ENCODE measurements around the gene C3orf80. TPM values are rescaled to one million over a fixed set of nuclear protein-coding genes. Genes with fewer than 3 reads are reported as not detected.
"Not testable (repeated sequence)": the region's sequence is repeated elsewhere in the genome, so short reads cannot be mapped to it uniquely, and the experiment has no call there.

C3orf80 gene
- total and polyA plus RNA-seq, 4 donors: 0.23 to 3.3 (median 0.84) TPM

- Histone ChIP-seq H3K4me1 (ENCODE audit: control insufficient read depth in 5 of 5, insufficient read depth in 5 of 5, low read length in 5 of 5) (no peaks in the 10 kb centered on the region), H3K27ac (ENCODE audit: low read depth in 1 of 2, low read length in 1 of 2) (no peak overlapping the region), H3K9me3 (ENCODE audit: control insufficient read depth in 4 of 4, insufficient read depth in 3 of 4, low read length in 3 of 4) (peaks cover 0 to 2% (median 0%) of the 10 kb centered on the region in 4 donors), H3K27me3 (ENCODE audit: control insufficient read depth in 3 of 3, insufficient read depth in 3 of 3, low read length in 2 of 3) (no peaks in the 10 kb centered on the region), H3K4me3 (no peak overlapping the region), H3K9ac (ENCODE audit: insufficient read depth in 1 of 2, low read length in 2 of 2) (no peak overlapping the region), H3K36me3 (ENCODE audit: control insufficient read depth in 4 of 4, insufficient read depth in 4 of 4, low read length in 4 of 4) (no peaks in the 10 kb centered on the region)
- ATAC-seq (ENCODE audit: insufficient read depth, low FRiP score): no peak
- no peak for DNase-seq
- no peak for TF ChIP-seq CTCF (IDR thresholded peaks at IDR 0.05; ENCODE audit: control extremely low read depth, extremely low read depth)
Measured at GRCh38 chr3:160195106-160195505, 30.1 kb upstream of the C3orf80 start.

GRCh38 chr3:160196511-160197104, 28.6 kb upstream of the C3orf80 start:
- Histone ChIP-seq H3K4me1 (ENCODE audit: control insufficient read depth in 5 of 5, insufficient read depth in 5 of 5, low read length in 5 of 5) (no peaks in the 10 kb centered on the region), H3K27ac (ENCODE audit: low read depth in 1 of 2, low read length in 1 of 2) (no peak overlapping the region), H3K36me3 (ENCODE audit: control insufficient read depth in 4 of 4, insufficient read depth in 4 of 4, low read length in 4 of 4) (no peaks in the 10 kb centered on the region), H3K9ac (ENCODE audit: insufficient read depth in 1 of 2, low read length in 2 of 2) (no peak overlapping the region), H3K27me3 (ENCODE audit: control insufficient read depth in 3 of 3, insufficient read depth in 3 of 3, low read length in 2 of 3) (no peaks in the 10 kb centered on the region), H3K9me3 (ENCODE audit: control insufficient read depth in 4 of 4, insufficient read depth in 3 of 4, low read length in 3 of 4) (peaks cover 0 to 2% (median 0%) of the 10 kb centered on the region in 4 donors), H3K4me3 (no peak overlapping the region)
- WGBS, 2 donors: 81 to 89% methylated on average over 9 of the region's 9 CpGs
- no peak for TF ChIP-seq CTCF (IDR thresholded peaks at IDR 0.05; ENCODE audit: control extremely low read depth, extremely low read depth)
- ATAC-seq (ENCODE audit: insufficient read depth, low FRiP score) (no peak), DNase-seq (no peak)

- DNase-seq (no peak), ATAC-seq (ENCODE audit: insufficient read depth, low FRiP score) (no peak)
- Histone ChIP-seq H3K36me3 (ENCODE audit: control insufficient read depth in 4 of 4, insufficient read depth in 4 of 4, low read length in 4 of 4) (no peaks in the 10 kb centered on the region), H3K4me1 (ENCODE audit: control insufficient read depth in 5 of 5, insufficient read depth in 5 of 5, low read length in 5 of 5) (no peaks in the 10 kb centered on the region), H3K9me3 (ENCODE audit: control insufficient read depth in 4 of 4, insufficient read depth in 3 of 4, low read length in 3 of 4) (peaks cover 0 to 2% (median 0%) of the 10 kb centered on the region in 4 donors), H3K4me3 (no peak overlapping the region), H3K9ac (ENCODE audit: insufficient read depth in 1 of 2, low read length in 2 of 2) (no peak overlapping the region), H3K27ac (ENCODE audit: low read depth in 1 of 2, low read length in 1 of 2) (no peak overlapping the region), H3K27me3 (ENCODE audit: control insufficient read depth in 3 of 3, insufficient read depth in 3 of 3, low read length in 2 of 3) (no peaks in the 10 kb centered on the region)
- no peak for TF ChIP-seq CTCF (IDR thresholded peaks at IDR 0.05; ENCODE audit: control extremely low read depth, extremely low read depth)
- 97% methylated on average over 3 of the region's 3 CpGs for WGBS, 2 donors
Measured at GRCh38 chr3:160199108-160199507, 26.1 kb upstream of the C3orf80 start.

- Histone ChIP-seq H3K27me3 (ENCODE audit: control insufficient read depth in 3 of 3, insufficient read depth in 3 of 3, low read length in 2 of 3) (no peaks in the 10 kb centered on the region), H3K36me3 (ENCODE audit: control insufficient read depth in 4 of 4, insufficient read depth in 4 of 4, low read length in 4 of 4) (no peaks in the 10 kb centered on the region), H3K27ac (ENCODE audit: low read depth in 1 of 2, low read length in 1 of 2) (no peak overlapping the region), H3K4me1 (ENCODE audit: control insufficient read depth in 5 of 5, insufficient read depth in 5 of 5, low read length in 5 of 5) (no peaks in the 10 kb centered on the region), H3K9ac (ENCODE audit: insufficient read depth in 1 of 2, low read length in 2 of 2) (no peak overlapping the region), H3K4me3 (no peak overlapping the region), H3K9me3 (ENCODE audit: control insufficient read depth in 4 of 4, insufficient read depth in 3 of 4, low read length in 3 of 4) (peaks cover 0 to 2% (median 0%) of the 10 kb centered on the region in 4 donors)
- no peak for TF ChIP-seq CTCF (IDR thresholded peaks at IDR 0.05; ENCODE audit: control extremely low read depth, extremely low read depth)
- ATAC-seq (ENCODE audit: insufficient read depth, low FRiP score) (no peak), DNase-seq (no peak)
- 93 to 96% methylated on average over 1 of the region's 1 CpG for WGBS, 2 donors
Measured at GRCh38 chr3:160200353-160200752, 24.9 kb upstream of the C3orf80 start.

- WGBS, 2 donors: 71 to 75% methylated on average over 5 of the region's 5 CpGs
Measured at GRCh38 chr3:160204396-160205011, 20.7 kb upstream of the C3orf80 start.

More at GRCh38 chr3:160204396-160205011, 20.7 kb upstream of the C3orf80 start:
- ATAC-seq (ENCODE audit: insufficient read depth, low FRiP score); H3K4me3 ChIP-seq; DNase-seq; H3K27me3 ChIP-seq (ENCODE audit: control insufficient read depth in 3 of 3, insufficient read depth in 3 of 3, low read length in 2 of 3); H3K9ac ChIP-seq (ENCODE audit: insufficient read depth in 1 of 2, low read length in 2 of 2); H3K9me3 ChIP-seq (ENCODE audit: control insufficient read depth in 4 of 4, insufficient read depth in 3 of 4, low read length in 3 of 4); H3K36me3 ChIP-seq (ENCODE audit: control insufficient read depth in 4 of 4, insufficient read depth in 4 of 4, low read length in 4 of 4); H3K4me1 ChIP-seq (ENCODE audit: control insufficient read depth in 5 of 5, insufficient read depth in 5 of 5, low read length in 5 of 5); H3K27ac ChIP-seq (ENCODE audit: low read depth in 1 of 2, low read length in 1 of 2): not testable (repeated sequence)

Data from lung (tissue), 12 donors.